GM21717 (cell line): Measurements from ENCODE around the gene NR3C1.

ENCODE experiments used
- ATAC-seq: cut with Tn5 transposase; IDR thresholded peaks from one replicate; pipeline ENCODE4 v1.9.1; 2021; ENCODE audit warnings: mild to moderate bottlenecking, moderate library complexity; ENCODE audit not compliant: unreplicated experiment

The NR3C1 gene

DNA sequence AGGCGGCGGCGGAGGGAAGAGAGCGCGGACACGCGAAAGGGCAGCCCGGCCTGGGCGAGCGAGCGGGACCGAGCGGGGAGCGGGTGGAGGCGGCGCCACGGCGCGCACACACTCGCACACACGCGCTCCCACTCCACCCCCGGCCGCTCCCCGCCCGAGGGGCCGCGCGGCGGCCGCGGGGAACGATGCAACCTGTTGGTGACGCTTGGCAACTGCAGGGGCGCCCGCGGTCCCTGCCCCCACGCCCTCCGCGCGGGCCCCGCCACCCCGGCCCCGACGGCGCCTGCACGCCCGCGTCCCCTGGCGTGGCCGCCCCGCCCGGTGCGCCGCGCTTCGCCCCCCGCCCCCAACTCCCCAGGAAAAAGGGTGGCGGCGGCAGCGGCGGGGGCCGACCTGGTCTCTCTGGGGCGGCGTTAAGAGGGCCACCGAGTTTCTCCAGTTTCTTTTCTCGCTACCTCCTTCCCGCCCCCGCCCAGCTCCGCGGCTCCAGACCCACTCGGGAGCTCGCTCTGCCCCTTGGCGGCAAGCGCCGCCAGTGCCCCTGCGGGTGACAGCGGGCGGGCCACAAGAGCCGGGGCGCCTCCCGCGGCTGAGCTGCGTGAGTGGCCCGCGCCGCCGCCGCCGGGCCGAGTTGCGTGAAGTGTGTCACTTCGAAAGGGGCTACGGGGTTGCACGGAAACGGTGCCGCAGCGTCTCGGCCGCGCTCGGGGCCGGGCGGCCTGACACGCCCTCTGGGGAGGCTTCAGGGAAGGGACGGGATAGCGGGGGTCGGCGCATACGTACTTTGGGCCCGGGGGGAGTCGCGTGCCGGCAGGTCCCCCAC, at the start of gene NR3C1:
Gene NR3C1, minus strand, starts transcription at position 94 of the 823 bp plus-strand sequence. CDS start 2,847 bp downstream, outside the sequence.
- ATAC-seq: peak; percentile 55

DNA sequence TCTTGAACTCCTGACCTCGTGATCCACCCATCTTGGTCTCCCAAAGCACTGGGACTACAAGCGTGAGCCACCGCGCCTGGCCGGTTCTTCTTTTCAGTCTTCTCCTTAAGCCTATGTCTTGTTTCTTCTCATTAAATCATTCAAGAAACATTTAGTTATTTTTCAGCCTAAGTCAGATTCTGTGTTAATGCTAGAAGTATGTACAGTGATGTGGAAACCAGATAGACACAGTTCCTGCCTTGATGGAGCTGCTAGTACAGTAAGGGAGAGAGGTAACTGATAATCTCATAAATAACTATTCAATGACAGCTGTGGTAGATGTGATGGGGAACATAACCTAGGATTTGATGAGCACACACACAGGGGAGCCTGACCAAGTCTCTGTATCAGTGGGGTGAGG, 46.3 kb upstream of the NR3C1 start:
- ATAC-seq: no peak

DNA sequence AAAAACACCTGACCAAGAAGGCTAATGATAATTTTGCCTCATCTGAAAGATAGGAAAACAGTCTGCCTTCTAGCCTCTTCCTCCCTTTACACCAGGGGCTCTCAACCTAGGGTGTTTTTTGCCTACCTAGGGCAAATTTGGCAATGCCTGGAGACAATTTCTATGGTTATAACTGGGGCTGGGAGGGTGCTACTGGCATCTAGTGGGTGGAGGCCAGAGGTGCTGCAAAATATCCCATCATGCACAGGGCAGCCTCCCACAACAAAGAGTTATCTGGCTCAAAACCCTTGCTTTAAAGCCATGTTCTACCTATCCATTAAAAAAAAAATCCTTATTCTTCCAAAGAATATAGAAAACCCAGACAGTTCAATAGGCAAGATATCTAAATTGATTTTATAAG, 45.0 kb upstream of the NR3C1 start:
- no peak for ATAC-seq

DNA sequence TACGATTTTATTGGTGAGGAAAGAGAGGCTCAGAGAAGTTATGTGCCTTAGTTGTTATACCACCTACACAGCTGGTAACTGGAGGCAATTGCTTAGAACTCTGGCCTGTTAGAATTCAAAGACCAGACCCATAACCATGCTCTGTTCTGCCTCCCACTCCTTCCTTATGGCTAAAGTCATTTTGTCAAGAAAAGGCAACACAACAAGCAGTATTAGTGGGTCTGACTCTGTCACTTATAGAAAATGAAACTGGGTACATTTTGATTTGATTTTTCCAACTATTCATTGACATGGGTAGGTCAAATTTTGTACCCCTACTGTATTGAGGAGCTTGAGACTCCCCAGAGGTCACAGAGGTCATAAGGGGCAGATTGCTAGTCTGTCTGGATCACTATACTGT, 44.5 kb upstream of the NR3C1 start:
- no peak for ATAC-seq

DNA sequence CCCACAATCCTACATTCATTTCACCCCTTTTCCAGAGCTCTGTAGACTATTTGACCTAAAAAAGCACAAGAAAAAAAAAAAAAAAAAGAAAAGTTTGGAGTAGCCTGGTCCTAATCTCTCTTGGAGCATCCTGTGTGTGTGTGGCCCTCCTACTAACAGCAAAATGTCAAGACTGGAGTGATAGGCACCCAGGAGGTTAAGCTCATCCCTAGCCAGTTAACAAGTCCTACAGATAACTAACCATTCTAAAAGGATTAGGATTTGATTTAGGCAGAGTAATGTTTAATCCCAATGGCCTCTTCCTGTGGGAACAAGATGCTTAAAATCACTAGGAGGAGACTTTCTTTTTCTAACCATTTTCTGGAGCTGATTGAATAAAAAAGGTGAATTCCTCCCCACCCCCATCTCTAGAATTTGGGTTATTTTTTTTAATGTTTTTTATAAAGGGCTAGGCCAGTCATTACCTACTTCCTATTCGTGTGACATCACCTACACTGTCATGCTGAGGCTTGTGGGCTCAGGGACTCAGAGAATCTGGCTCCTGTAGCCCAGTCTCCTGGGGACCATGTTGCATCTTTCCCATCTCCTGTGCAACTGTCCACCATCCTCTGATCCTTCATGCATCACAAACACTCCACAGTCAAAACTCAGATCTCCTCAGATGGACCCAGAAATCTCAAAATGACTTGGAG, 43.2 kb upstream of the NR3C1 start:
- ATAC-seq: no peak

DNA sequence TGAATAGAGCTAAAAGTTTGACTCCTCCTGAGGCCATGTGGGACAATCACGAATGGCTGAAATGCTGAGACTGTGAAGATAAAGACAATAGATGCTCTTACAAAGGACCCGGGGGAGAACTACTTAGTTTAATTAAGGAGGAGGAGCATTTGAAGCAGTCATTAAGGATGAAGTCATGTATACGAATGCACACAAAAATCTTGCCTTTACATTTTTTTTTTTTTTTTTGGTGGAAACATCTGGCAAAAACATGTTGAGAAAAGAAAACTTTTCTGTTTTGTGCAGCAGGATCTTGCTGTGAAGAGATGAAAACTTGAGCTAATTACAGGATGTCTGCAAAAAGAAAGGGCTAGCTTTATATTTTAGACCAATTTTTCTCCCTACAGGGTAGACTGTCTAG, 42.3 kb upstream of the NR3C1 start:
- ATAC-seq: no peak

DNA sequence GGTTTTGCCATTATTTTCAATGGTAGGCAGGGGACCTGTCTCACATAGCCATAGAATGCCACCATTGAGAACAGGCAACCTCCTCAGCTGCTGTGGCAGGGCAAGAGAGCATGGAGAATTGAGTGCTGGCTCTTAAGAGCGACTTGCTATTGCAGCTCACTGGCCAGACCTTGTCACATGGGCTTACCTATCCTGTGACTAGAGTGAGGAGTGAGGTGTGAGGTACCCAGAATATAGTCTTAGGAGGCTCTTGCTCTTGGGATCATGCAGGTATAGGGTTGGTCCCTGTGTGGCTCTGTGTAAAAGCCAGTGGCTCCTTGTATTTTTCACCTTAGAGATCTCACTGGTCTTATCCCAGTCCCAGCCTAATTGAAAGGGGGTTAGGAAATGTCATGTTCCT, 39.8 kb upstream of the NR3C1 start:
- no peak for ATAC-seq

DNA sequence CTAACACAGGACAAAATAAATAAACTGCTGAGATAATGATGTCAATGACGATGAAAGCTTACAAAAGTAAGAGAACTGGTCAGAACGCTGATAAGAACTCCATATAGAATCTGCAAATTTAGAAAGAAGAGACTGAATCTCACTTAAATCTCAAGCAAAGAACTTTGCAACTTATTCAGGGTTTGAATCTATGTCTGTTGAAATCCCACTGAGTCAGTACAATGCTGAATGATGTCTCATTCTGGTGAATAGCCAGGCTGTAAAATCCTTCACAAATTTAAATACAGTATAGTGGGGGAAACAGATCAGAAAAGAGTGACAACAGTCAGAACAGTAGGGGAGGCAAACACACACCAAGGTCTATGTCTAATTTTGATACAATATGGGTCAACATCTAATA, 38.9 kb upstream of the NR3C1 start:
- no peak for ATAC-seq

DNA sequence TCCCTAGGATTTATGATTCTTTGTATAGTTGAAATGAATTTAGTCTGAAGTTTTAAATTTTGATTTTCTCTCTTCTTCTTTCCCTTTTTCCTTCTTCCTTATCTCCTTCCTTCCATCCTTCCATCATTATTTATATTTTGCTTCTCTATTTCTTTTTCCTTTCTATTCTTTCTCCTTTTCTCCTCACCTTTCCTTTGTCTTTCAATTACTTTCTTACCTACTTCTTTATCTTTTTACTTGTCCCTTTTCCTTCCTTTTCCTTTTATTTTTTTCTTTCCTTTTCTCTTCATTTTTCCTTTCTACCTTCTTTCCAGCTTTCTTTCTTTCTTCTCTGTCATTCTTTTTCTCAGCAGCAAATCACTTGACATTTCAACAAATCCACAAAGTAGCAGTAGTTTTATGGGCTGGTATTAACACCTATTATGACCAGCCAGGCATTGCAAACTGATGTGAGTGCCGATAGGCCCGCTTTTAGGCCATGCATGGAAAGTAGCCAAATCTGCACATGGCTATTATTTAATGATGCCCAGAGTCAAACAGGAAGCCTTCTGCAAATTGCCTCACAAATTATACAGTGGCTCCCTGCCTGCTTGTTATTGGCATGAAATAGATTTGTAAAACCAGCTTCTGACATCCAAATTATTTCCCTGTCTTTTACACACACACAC, 37.1 kb upstream of the NR3C1 start:
- no peak for ATAC-seq

DNA sequence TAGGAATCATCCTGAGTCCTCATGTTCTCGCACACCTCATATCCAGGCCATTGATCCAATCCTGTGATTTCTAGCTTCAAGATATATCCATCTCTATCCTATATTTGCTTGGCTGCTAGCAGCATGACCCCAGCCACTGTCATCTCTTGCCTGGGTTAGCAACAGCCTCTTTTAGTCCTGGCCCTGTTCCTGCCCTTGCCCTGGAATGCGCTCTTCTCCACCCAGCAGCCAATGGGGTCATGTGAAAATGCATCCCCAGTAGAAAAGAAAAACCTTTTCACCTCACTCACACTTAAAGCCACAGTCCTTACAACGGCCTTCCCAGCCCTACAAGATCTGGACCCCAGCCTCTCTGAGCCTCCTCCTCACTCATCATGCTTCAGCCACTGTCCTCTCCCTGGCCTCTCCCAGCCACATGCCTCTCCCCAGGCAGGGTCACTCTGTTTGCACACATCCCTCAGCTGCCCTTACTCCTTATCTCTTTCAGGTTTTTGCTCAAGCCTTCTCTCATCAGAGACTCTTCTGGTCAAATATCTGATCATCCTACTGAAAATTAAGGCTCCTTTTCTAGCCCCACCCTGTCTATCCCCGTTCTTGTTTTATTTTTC, 34.3 kb upstream of the NR3C1 start:
- no peak for ATAC-seq

DNA sequence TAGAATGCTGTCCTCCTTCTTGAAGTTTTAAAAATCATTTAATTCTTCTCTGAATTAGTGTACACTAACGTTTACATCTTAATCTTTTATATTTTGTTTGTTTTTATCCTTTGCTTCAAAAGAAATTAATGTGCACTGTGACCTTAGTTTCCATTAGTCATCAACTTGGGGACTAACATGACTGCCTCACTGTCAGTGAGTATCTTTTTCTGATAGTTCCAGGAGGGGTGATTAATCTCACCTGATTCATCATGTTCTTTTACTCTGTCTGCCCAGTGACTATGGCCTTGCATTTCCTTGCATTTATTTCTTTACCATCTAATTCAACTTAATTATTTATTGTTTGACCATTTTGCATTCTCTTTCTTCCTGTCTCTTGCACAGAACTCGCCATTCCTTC, 33.4 kb upstream of the NR3C1 start:
- no peak for ATAC-seq

DNA sequence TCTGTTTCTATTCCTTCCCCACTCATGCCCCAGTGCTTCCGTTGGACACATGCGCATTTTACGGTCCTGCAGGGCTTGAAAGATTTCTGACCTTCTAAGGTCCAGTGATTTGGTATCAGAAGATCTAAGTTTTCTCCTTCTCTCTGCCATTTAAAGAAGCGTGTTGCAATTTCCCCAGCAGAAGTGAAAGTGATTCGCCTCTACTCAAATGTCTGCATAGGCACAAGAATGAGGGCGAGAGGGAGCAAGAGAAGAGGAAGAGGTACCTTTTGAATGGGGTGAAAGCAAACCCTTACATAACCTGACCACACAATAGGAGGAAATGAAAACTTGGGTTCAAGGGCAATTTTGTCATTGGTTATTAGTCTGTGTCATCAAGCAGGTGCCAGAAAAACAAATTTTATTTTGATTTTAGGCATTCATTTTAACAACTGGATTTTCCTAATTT, 31.7 kb upstream of the NR3C1 start:
- peak; percentile 84 for ATAC-seq

DNA sequence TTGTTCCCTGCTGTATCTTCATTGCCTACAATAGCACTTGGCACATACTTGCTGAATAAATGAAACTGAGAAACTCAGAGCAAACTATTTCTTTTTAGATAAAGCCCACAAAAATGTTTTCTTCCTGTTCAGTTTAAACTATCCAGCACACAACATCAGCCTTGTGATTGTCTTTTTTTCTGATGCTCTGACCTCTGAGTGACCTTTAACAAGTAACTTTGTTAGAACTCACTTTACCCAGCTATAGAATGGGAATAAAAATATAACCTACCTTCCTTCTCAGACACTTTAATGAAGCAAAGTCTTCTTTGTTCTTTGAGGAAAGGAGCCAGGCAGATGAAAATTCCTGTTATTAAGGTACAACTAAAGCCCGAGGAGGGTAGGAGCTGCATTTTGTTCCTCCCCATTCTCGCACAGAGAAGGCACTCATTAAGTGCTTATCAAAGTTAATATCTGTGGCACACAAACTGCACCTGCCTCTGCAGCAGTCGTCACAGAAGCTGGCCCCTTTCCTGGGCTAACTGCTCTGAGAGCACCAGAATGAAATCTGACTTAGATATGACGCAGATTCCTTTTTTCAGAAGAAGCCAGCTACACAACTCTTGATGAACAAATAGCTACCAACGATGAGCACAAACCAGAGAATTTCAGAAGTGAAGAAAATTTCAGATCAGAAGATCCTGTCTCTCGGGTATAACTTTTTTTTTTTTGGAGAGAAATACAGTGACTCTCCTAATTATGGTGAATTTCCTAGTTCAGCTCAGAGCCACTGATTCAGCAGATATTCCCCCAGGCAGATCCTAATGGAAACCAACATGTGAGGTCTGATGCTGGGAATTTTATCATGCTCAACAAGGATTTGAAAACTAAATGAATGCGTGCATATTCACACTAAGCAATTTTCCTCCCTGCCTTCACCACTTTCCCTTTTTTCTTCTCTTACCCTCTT, 31.0 kb upstream of the NR3C1 start:
- ATAC-seq: peak; percentile 22

DNA sequence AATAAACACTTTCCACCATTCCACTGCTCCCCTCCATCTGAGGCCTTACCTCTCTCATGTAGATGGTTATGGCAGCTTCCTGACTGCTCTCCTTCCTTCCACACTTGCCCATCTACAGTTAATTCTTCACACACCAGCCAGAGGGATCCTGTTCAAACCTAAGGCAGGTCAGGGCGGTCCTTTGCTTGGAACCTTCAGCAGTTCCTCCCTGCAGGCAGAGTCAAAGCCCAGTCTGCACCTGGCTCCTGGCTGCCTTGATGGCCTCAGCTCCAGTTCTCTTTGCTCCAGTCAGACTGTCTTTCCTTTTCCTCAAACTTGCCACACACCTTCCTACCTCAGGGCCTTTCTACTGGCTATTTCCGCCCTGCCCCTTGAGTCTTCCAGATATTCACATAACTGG, 30.2 kb upstream of the NR3C1 start:
- ATAC-seq: no peak

DNA sequence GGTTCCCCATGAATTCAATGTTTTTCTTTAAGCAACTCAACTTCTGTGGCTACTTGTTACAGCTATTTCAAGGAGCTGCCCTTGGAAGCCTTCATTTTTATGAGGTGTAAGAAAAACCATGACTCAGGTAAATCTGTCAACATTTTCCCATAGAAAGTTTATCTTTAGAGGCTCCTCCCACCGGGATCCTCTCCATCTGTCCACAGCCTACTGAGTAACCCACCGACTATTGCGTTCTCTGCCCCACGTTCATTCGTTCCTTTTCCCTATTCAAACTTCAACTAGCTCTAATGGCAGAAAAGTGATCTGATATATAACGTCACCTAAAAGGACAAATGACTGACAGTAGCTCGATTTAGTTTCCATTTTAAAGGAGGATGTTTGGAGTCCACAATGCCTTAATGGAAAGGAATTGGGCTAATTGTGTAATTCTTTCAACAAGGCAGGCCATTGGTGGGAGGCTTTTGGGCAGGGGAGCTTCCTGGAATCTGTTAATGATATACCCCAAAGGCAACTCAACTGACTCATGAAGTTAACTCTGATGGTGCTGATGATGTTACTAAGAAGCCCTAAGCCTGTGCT, 29.3 kb upstream of the NR3C1 start:
- ATAC-seq: no peak

DNA sequence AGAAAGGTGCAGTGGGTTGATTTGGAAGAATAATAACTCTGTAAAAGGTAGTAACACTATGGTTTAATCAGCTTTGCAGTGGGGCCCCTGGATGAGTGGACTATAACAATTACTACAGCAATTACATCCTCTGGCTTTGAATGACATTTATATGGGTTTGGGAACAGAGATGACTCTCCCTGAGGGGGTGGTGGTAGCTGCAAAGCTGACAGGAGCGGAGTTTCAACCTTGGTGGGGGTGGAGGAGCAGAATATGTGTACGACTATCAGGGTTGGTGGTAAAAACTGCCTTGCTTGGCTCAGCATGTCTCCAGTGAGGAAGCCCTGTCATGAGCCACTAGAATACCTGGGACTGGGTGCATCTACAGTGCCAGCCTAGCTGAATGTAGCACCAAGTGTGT, 28.3 kb upstream of the NR3C1 start:
- ATAC-seq: no peak

DNA sequence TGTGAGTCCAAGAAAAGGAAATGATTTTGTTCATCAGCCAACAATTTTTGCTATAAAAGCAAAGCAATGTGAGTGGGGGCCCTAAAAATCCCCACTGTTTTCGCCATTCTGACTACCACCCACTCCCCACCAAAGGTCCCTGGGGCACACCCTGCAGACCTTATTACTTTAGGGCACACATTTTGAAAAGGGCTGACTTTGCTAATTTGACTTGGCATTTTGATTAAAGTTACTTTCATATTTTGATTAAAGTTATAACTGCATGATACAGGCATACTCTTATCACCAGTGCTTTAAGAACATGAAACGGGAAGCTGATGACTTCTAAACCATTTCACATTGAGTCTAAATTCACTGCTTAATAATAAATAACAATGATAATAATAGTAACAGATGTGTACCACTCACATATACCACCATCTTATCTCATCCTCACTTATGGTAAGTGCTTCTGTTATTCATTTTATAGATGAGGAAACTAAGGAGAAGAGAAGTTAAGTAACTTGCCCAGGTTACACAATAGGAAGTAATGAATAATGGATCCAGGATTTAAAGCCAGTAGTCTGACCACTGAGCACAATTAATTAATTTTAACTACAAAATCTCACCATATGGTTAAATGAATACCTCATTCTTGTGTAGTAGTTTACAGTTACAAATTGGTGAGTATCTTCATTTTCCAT, 25.4 kb upstream of the NR3C1 start:
- ATAC-seq: no peak

DNA sequence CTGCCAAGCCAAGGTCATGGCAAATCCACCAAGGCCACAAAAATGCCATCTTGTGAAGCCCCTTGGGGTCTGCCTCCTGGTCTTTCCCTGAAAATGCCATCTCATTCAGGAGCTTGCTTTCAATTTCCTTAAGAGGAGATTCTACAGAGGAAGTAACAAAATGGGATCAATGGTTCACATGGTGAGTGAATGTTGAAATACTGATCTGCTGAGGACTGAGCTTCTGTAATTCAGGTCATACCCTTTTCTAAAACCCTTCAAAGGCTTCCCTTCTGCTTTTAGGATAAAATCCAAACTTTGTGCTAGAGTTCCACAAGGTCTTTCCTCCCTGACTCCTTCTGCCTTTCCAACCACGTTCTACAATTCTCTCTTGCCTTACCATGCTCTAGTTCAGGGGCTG, 24.7 kb upstream of the NR3C1 start:
- ATAC-seq: no peak

DNA sequence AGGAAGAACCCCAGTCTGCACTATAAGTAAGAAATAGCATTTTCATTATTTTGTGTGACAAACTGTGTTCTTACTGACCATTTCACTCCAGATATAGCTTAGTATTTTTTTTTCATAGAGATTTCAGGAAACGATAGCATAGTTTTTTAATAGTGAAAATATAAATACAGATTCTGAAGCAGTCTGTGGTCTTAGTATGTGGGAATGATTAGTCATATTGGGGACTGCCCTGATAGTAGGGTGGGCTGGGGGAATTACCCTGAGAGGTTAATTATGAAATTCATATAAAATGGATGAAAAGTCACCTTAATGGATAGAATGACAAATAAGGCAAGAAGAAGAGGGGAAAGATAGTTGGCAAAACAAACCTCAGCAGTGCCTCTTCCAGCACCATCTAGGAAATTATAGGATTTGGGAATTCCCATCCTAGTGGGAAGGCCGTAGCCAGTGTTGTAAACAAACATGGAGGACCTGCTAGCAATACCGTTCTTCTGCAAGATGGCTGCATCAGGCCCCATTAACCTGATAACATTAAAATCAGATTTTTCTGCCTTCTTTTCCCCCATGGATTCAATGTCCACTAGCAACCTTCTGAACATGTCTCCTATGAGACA, 23.7 kb upstream of the NR3C1 start:
- ATAC-seq: no peak
